ENCODE data around the gene GJB1. TPM values are rescaled to one million over a fixed set of nuclear protein-coding genes. Genes with fewer than 3 reads are reported as not detected.

Gene GJB1
- 10 to 100 TPM; 20.9 to 73.3 (median 48.3) TPM for total RNA-seq

DNA sequence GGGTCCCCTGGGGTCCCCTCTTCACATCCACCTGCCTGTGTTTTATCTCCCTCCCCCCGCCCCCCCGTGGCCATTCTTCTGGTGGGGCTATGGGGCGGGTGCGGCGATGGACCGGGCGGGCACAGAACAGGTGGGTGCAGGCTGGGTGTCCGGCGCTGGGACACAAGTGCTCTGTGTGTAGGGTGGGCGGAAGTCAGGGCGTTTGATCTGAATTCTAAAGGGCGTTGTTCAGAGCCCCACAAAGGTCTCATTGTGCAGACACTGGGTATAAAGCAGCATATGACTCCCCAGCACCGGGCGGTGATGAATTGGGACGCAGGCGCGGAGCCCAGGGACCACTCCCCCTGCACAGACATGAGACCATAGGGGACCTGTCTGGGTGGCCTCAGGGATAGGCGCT is at the start of gene GJB1:
GJB1 (plus strand) TSS at position 296 of the 400 bp plus-strand sequence. CDS start 484 bp downstream, outside the sequence.
- Histone ChIP-seq H3K27me3 (no peaks in the 10 kb centered on the region), H3K4me1 (no peaks in the 10 kb centered on the region), H3K9me3 (no peaks in the 10 kb centered on the region), H3K27ac (no peak within 1 kb of the TSS), H3K4me3 (no peak within 1 kb of the TSS), H3K36me3 (no peaks in the 10 kb centered on the region)
- in situ Hi-C loops (cut with MboI; ENCODE audit: low pct_ligation_motif_present in 1 of 4, low pct_unique_long_range_greater_than_20kb in 1 of 4, low sequenced_read_pairs in 3 of 4): no loop called here
- intact Hi-C loops (cut with DNase I; ENCODE audit: low total_unique reads): no loop called here
- TF ChIP-seq POLR2A (IDR thresholded peaks at IDR 0.05) (no peak), POLR2AphosphoS5 (IDR thresholded peaks at IDR 0.05) (no peak), EP300 (IDR thresholded peaks at IDR 0.05; ENCODE audit: low read depth) (no peak)
- TF ChIP-seq, protein P1, sequence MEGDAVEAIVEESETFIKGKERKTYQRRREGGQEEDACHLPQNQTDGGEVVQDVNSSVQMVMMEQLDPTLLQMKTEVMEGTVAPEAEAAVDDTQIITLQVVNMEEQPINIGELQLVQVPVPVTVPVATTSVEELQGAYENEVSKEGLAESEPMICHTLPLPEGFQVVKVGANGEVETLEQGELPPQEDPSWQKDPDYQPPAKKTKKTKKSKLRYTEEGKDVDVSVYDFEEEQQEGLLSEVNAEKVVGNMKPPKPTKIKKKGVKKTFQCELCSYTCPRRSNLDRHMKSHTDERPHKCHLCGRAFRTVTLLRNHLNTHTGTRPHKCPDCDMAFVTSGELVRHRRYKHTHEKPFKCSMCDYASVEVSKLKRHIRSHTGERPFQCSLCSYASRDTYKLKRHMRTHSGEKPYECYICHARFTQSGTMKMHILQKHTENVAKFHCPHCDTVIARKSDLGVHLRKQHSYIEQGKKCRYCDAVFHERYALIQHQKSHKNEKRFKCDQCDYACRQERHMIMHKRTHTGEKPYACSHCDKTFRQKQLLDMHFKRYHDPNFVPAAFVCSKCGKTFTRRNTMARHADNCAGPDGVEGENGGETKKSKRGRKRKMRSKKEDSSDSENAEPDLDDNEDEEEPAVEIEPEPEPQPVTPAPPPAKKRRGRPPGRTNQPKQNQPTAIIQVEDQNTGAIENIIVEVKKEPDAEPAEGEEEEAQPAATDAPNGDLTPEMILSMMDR (IDR thresholded peaks at IDR 0.05): no peak
- no peak for DNase-seq
- 69% methylated on average over 18 of the region's 18 CpGs; no CpG with 5 or more reads in 1 of the 2 donors for WGBS, 2 donors (ENCODE audit: low coverage in 1 of 2)

DNA sequence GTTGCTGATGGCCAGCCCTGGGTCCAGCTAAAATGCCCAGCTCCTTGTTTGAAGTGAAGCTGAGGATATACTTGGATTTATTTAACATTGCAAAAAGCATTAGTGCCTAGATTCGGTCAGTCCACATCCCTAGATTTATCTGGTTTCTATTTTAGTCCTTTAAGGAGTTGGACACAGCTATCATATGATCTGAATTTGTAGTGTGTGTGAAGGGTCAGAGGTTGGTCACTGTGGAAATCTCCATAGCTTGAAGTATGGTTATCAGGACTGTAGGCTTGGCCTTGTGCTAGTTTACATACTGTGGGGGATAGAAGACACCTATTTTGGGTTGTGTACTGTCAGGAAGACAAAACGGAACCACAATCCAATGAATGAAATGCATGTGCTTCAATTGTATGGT is 49.6 kb upstream of the GJB1 start:
- no peaks in the 10 kb centered on the region for H3K36me3 ChIP-seq
- no peaks in the 10 kb centered on the region for H3K9me3 ChIP-seq
- DNase-seq: no peak
- TF ChIP-seq POLR2A (IDR thresholded peaks at IDR 0.05): no peak
- no peak for TF ChIP-seq POLR2AphosphoS5 (IDR thresholded peaks at IDR 0.05)
- TF ChIP-seq EP300 (IDR thresholded peaks at IDR 0.05; ENCODE audit: low read depth): no peak
- TF ChIP-seq, protein P1 (IDR thresholded peaks at IDR 0.05): no peak
- no peaks in the 10 kb centered on the region for H3K4me1 ChIP-seq
- no peak overlapping the region for H3K4me3 ChIP-seq
- H3K27ac ChIP-seq: no peak overlapping the region
- no peaks in the 10 kb centered on the region for H3K27me3 ChIP-seq
- in situ Hi-C loops (cut with MboI; ENCODE audit: low pct_ligation_motif_present in 1 of 4, low pct_unique_long_range_greater_than_20kb in 1 of 4, low sequenced_read_pairs in 3 of 4): loop anchor here in 3 of 4 donors (10.0 to 25.0 kb wide), 4 partner anchors 179 to 411 kb away; no protein-coding TSS in a partner anchor
- WGBS, 2 donors (ENCODE audit: low coverage in 1 of 2): 63 to 100% methylated on average over 1 to 2 of the region's 2 CpGs
- intact Hi-C loops (cut with DNase I; ENCODE audit: low total_unique reads): loop anchor here (10.0 kb wide), 1 partner anchor 199 kb away; no protein-coding TSS in a partner anchor

DNA sequence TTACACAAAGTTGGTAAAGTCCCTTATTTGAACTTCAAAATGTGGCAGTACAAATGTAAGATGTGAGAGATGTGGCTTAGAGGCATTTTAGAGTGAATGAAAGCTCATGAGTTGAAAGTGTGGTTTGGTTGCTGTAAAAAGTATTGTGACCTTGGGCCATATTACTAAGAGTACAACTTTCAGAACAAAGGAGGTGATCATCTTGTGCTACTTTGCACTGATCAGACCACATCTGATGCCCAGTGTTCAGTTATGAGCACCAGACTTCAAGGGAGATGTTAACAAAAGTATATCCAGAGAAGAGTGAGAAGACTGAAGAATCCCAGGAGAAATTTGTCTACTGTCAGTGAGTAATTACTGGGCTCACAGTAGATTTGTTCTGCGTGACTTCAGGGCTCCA is 48.2 kb upstream of the GJB1 start:
- H3K4me1 ChIP-seq: no peaks in the 10 kb centered on the region
- no peak for DNase-seq
- no peaks in the 10 kb centered on the region for H3K27me3 ChIP-seq
- no peak overlapping the region for H3K27ac ChIP-seq
- H3K4me3 ChIP-seq: no peak overlapping the region
- in situ Hi-C loops (cut with MboI; ENCODE audit: low pct_ligation_motif_present in 1 of 4, low pct_unique_long_range_greater_than_20kb in 1 of 4, low sequenced_read_pairs in 3 of 4): loop anchor here (10.0 to 25.0 kb wide), 6 partner anchors 87 to 412 kb away; partner anchors contain the start of gene FOXO4 (in 1 of the 4)
- intact Hi-C loops (cut with DNase I; ENCODE audit: low total_unique reads): loop anchor here (10.0 kb wide), 1 partner anchor 200 kb away; no protein-coding TSS in a partner anchor
- TF ChIP-seq, protein P1 (IDR thresholded peaks at IDR 0.05): no peak
- TF ChIP-seq POLR2AphosphoS5 (IDR thresholded peaks at IDR 0.05): no peak
- no peak for TF ChIP-seq POLR2A (IDR thresholded peaks at IDR 0.05)
- no peak for TF ChIP-seq EP300 (IDR thresholded peaks at IDR 0.05; ENCODE audit: low read depth)
- H3K9me3 ChIP-seq: no peaks in the 10 kb centered on the region
- 81% methylated on average over 1 of the region's 1 CpG; no CpG with 5 or more reads in 1 of the 2 donors for WGBS, 2 donors (ENCODE audit: low coverage in 1 of 2)
- H3K36me3 ChIP-seq: no peaks in the 10 kb centered on the region

DNA sequence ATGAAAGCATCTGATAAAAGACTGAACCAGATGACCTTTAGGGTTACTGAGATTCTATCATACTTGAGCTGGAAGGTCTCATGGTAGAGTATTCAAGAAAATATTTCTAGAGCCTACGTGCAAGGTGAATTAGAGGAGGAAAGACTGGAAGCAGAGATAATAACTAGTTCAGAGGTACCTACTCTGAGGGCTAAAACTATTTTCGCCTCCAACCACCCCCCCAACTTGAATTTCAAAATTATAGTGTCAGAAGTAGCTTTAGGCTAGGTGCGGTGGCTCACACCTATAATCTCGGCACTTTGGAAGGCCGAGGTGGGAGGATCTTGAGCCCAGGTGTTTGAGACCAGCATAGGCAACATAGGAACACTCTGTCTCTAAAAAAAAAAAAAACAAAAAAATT is 47.5 kb upstream of the GJB1 start:
- DNase-seq: no peak
- Histone ChIP-seq H3K27me3 (no peaks in the 10 kb centered on the region), H3K36me3 (no peaks in the 10 kb centered on the region), H3K9me3 (no peaks in the 10 kb centered on the region), H3K4me3 (no peak overlapping the region), H3K4me1 (no peaks in the 10 kb centered on the region), H3K27ac (no peak overlapping the region)
- 89% methylated on average over 5 of the region's 5 CpGs; no CpG with 5 or more reads in 1 of the 2 donors for WGBS, 2 donors (ENCODE audit: low coverage in 1 of 2)
- TF ChIP-seq, protein P1 (IDR thresholded peaks at IDR 0.05): no peak
- TF ChIP-seq POLR2AphosphoS5 (IDR thresholded peaks at IDR 0.05) (no peak), EP300 (IDR thresholded peaks at IDR 0.05; ENCODE audit: low read depth) (no peak), POLR2A (IDR thresholded peaks at IDR 0.05) (no peak)
- in situ Hi-C loops (cut with MboI; ENCODE audit: low pct_ligation_motif_present in 1 of 4, low pct_unique_long_range_greater_than_20kb in 1 of 4, low sequenced_read_pairs in 3 of 4): loop anchor here in 3 of 4 donors (10.0 to 25.0 kb wide), 5 partner anchors 88 to 413 kb away; partner anchors contain the start of gene FOXO4 (in 1 of the 3)
- intact Hi-C loops (cut with DNase I; ENCODE audit: low total_unique reads): loop anchor here (10.0 kb wide), 1 partner anchor 201 kb away; no protein-coding TSS in a partner anchor
